Esophagus muscularis mucosa (tissue), 4 donors: ENCODE results near the gene KCNE3.

ENCODE experiments used
- EP300 ChIP-seq: sonication (generic); formaldehyde crosslinking; IDR thresholded peaks from one replicate; pipeline ENCODE4 v1.6.1; 2017; ENCODE audit warnings: antibody characterized with exemption
- POLR2A ChIP-seq: fragments of 450-650 bp; IDR thresholded peaks from one replicate; pipeline ENCODE4 v1.6.1; 2017; ENCODE audit warnings: antibody characterized with exemption, moderate library complexity, mild to moderate bottlenecking, low read depth
- POLR2AphosphoS5 ChIP-seq, 2 donors: sonication (generic); formaldehyde crosslinking; IDR thresholded peaks; one replicate each; pipeline ENCODE4 v1.6.1; 2017; ENCODE audit warnings: antibody characterized with exemption in 2 of 2
- TF ChIP-seq, protein P1 (sequence below), 3 experiments: fragments of 200-600 bp in 2 of 3; fragments of 450-650 bp in 1 of 3; sonication (generic) in 2 of 3; IDR thresholded peaks; one replicate each; pipeline ENCODE4 v1.5.1; 2017 to 2019; ENCODE audit warnings: antibody characterized with exemption in 3 of 3, mild to moderate bottlenecking in 2 of 3, moderate library complexity in 1 of 3

DNA sequence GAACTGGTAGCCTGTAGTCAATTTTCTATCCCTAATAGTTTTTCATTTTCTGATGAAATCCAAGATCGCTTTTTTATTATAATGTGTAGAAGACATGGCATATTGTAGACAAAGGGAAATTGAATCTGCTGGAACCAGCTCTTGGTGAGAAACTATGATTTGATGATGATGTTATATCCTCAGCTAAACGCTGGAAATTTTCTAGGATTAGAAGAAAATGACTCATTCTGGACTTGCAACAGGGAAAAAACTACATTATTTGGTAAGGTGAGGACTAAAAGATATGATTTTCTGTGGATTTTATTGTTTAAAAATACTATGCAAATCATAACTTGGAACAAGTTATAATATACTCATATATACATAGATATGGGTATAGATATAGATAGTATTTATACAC lies 55.0 kb downstream of the KCNE3 start:
- TF ChIP-seq, protein P1, sequence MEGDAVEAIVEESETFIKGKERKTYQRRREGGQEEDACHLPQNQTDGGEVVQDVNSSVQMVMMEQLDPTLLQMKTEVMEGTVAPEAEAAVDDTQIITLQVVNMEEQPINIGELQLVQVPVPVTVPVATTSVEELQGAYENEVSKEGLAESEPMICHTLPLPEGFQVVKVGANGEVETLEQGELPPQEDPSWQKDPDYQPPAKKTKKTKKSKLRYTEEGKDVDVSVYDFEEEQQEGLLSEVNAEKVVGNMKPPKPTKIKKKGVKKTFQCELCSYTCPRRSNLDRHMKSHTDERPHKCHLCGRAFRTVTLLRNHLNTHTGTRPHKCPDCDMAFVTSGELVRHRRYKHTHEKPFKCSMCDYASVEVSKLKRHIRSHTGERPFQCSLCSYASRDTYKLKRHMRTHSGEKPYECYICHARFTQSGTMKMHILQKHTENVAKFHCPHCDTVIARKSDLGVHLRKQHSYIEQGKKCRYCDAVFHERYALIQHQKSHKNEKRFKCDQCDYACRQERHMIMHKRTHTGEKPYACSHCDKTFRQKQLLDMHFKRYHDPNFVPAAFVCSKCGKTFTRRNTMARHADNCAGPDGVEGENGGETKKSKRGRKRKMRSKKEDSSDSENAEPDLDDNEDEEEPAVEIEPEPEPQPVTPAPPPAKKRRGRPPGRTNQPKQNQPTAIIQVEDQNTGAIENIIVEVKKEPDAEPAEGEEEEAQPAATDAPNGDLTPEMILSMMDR (IDR thresholded peaks at IDR 0.05) = no peak
- no peak for TF ChIP-seq POLR2AphosphoS5 (IDR thresholded peaks at IDR 0.05)
- TF ChIP-seq EP300 = no peak
- TF ChIP-seq POLR2A = no peak
